Measurements from ENCODE around the gene OR2S2. TPM values are rescaled to one million over a fixed set of nuclear protein-coding genes. Genes with fewer than 3 reads are reported as not detected.

Gene OR2S2
- total RNA-seq, 1 experiment from 2014 or later = not detected

DNA sequence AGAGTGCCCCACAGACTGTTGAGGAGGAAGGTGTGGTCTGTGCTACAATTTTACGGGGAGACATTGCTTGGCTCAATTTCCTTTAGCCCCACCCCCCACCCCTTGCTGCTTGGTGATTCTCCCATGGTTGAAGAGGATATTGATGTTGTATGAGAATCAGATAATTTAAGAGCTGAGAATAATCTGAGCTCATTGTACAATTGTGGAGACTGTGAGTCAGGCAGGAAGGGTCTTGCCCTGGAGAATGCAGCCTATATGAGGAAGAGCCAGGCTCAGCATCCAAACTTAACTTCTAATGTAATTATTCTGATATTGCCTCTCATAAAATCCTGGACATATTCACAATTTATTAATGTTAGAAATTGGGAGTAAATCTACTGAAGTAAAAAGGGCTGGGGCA is 26.1 kb upstream of the OR2S2 start:
- Mint-ChIP-seq H3K36me3 (ENCODE audit: insufficient read depth, unreplicated experiment) (no peaks in the 10 kb centered on the region), H3K4me3 (ENCODE audit: unreplicated experiment) (no peak overlapping the region), H3K27ac (ENCODE audit: low read depth, unreplicated experiment) (no peak overlapping the region), H3K9me3 (ENCODE audit: unreplicated experiment) (no peaks in the 10 kb centered on the region), H3K27me3 (ENCODE audit: insufficient read depth, unreplicated experiment) (peaks cover 99% of the 10 kb centered on the region), H3K4me1 (ENCODE audit: insufficient read depth, unreplicated experiment) (no peaks in the 10 kb centered on the region)
- intact Hi-C loops (cut with micrococcal nuclease) = no loop called here
- no peak for DNase-seq (ENCODE audit: unreplicated experiment)
- POLR2A ChIA-PET = interaction anchor here (0.6 to 1.7 kb wide), 2 partner anchors 11 to 28 kb away, joined by 5 read pairs; no protein-coding TSS in a partner anchor
- CTCF ChIA-PET = interaction anchor here (0.6 to 1.6 kb wide), 3 partner anchors 38 to 181 kb away, joined by 3 to 4 read pairs (median 3); no protein-coding TSS in a partner anchor
- BruUV-seq (replicated peaks) = no TSS peak
- TF ChIP-seq, protein P1, sequence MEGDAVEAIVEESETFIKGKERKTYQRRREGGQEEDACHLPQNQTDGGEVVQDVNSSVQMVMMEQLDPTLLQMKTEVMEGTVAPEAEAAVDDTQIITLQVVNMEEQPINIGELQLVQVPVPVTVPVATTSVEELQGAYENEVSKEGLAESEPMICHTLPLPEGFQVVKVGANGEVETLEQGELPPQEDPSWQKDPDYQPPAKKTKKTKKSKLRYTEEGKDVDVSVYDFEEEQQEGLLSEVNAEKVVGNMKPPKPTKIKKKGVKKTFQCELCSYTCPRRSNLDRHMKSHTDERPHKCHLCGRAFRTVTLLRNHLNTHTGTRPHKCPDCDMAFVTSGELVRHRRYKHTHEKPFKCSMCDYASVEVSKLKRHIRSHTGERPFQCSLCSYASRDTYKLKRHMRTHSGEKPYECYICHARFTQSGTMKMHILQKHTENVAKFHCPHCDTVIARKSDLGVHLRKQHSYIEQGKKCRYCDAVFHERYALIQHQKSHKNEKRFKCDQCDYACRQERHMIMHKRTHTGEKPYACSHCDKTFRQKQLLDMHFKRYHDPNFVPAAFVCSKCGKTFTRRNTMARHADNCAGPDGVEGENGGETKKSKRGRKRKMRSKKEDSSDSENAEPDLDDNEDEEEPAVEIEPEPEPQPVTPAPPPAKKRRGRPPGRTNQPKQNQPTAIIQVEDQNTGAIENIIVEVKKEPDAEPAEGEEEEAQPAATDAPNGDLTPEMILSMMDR (IDR thresholded peaks at IDR 0.05; ENCODE audit: unreplicated experiment) = no peak

DNA sequence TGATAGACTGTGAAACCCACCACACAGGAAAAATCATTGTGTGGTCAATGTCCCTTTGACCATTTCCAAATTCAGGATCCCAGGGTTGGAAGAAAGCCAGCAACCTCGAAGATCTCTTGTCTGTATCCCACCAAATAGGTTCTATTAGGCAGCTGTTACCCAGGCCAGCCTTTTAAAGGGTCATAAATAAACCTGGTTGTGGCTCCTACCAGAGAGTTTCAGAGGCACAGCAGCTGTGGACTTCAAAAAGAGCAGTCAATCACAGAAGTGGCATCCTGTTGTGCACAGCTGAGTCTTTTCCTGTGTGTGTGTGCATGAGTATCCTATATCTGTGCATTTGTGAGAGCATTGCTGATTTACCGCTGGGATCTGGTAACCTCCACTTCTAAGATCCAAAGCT is 23.7 kb upstream of the OR2S2 start:
- Mint-ChIP-seq H3K9me3 (ENCODE audit: unreplicated experiment) (no peaks in the 10 kb centered on the region), H3K27ac (ENCODE audit: low read depth, unreplicated experiment) (no peak overlapping the region), H3K36me3 (ENCODE audit: insufficient read depth, unreplicated experiment) (no peaks in the 10 kb centered on the region), H3K4me1 (ENCODE audit: insufficient read depth, unreplicated experiment) (no peaks in the 10 kb centered on the region), H3K4me3 (ENCODE audit: unreplicated experiment) (no peak overlapping the region), H3K27me3 (ENCODE audit: insufficient read depth, unreplicated experiment) (peaks cover 100% of the 10 kb centered on the region)
- CTCF ChIA-PET = interaction anchor here (0.7 kb wide), 1 partner anchor 425 kb away, joined by 3 read pairs; no protein-coding TSS in a partner anchor
- intact Hi-C loops (cut with micrococcal nuclease) = no loop called here
- POLR2A ChIA-PET = no interaction called here
- no TSS peak for BruUV-seq (replicated peaks)
- DNase-seq (ENCODE audit: unreplicated experiment) = no peak
- TF ChIP-seq, protein P1 (IDR thresholded peaks at IDR 0.05; ENCODE audit: unreplicated experiment) = no peak

DNA sequence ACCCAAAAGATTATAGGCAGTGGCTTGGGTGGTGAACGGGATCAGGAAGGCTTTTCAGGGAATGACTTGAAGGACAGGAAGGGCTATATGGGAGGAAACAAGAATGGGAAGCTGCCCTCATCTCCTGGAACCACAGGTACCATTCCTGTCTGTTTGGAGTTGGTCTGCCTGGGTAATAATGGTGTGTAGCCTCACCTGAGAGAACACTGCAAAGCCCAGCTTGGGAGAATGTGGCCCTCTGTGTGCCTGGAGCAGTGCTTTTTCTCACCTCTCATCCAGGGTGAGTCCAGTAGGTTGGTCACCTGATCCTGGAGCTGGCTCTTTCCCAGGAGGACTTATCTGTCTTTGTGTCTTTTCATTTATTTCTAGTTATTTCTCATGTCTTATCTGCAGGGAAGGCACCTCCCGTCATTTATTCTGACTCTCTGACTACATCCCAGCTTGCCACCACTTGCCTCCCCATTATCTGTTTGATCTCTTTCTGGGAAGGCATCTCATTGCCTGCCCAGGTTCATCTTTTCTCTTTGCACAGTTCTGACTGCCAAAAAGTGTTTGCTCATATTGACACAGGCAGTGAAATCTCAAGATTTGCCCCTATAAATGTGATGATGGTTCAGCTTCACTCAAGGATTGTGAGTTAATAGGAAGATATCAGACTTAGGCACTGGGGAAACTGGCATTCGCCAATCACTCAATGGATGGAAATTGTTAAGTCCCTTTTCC is 22.5 kb upstream of the OR2S2 start:
- Mint-ChIP-seq H3K27me3 (ENCODE audit: insufficient read depth, unreplicated experiment) (peaks cover 100% of the 10 kb centered on the region), H3K27ac (ENCODE audit: low read depth, unreplicated experiment) (no peak overlapping the region), H3K4me1 (ENCODE audit: insufficient read depth, unreplicated experiment) (no peaks in the 10 kb centered on the region), H3K4me3 (ENCODE audit: unreplicated experiment) (no peak overlapping the region), H3K36me3 (ENCODE audit: insufficient read depth, unreplicated experiment) (no peaks in the 10 kb centered on the region), H3K9me3 (ENCODE audit: unreplicated experiment) (peaks cover 5% of the 10 kb centered on the region)
- intact Hi-C loops (cut with micrococcal nuclease) = no loop called here
- TF ChIP-seq, protein P1 (IDR thresholded peaks at IDR 0.05; ENCODE audit: unreplicated experiment) = no peak
- POLR2A ChIA-PET = interaction anchor here (0.7 kb wide), 1 partner anchor 17 kb away, joined by 3 read pairs; no protein-coding TSS in a partner anchor
- no TSS peak for BruUV-seq (replicated peaks)
- CTCF ChIA-PET = interaction anchor here (0.5 to 0.8 kb wide), 2 partner anchors 17 to 25 kb away, joined by 3 to 4 read pairs; no protein-coding TSS in a partner anchor
- no peak for DNase-seq (ENCODE audit: unreplicated experiment)

DNA sequence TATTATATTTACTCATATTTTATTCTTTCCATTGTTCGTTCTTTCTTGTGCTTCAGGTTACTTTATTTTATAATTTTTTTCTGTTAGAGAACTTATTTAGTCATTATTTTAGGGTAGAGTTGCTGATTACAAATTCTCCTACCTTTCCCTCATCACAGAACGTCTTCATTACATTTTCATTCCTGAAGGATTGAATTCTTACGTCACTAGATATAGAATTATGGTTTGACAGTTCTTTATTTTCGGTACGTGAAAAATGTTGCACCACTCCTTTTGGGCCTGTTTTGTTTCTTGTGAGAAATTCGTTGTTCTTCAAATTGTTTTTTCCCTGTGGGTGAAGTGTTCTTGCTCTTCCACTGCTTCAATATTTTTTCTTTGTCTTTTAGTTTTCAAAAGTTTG is 20.8 kb upstream of the OR2S2 start:
- no peak overlapping the region for H3K27ac Mint-ChIP-seq (ENCODE audit: low read depth, unreplicated experiment)
- H3K27me3 Mint-ChIP-seq (ENCODE audit: insufficient read depth, unreplicated experiment) = peaks cover 100% of the 10 kb centered on the region
- H3K36me3 Mint-ChIP-seq (ENCODE audit: insufficient read depth, unreplicated experiment) = no peaks in the 10 kb centered on the region
- BruUV-seq (replicated peaks) = no TSS peak
- no peak overlapping the region for H3K4me3 Mint-ChIP-seq (ENCODE audit: unreplicated experiment)
- intact Hi-C loops (cut with micrococcal nuclease) = no loop called here
- peaks cover 18% of the 10 kb centered on the region for H3K9me3 Mint-ChIP-seq (ENCODE audit: unreplicated experiment)
- no peak for DNase-seq (ENCODE audit: unreplicated experiment)
- POLR2A ChIA-PET = no interaction called here
- CTCF ChIA-PET = interaction anchor here (0.6 kb wide), 1 partner anchor 154 kb away, joined by 4 read pairs; no protein-coding TSS in a partner anchor
- no peaks in the 10 kb centered on the region for H3K4me1 Mint-ChIP-seq (ENCODE audit: insufficient read depth, unreplicated experiment)
- TF ChIP-seq, protein P1 (IDR thresholded peaks at IDR 0.05; ENCODE audit: unreplicated experiment) = no peak
